RPMI8226 (cell line): ENCODE results near the gene PSMD1.

Experiments used
- DNase-seq: peaks from one replicate; pipeline ENCODE4 v3.0.0-alpha.2; 2015

PSMD1 gene

GRCh38 chr2:231218366-231218765 lies 161.7 kb downstream of the PSMD1 start:
- no peak for DNase-seq

GRCh38 chr2:231219289-231219688 lies 162.6 kb downstream of the PSMD1 start:
- no peak for DNase-seq

DNA sequence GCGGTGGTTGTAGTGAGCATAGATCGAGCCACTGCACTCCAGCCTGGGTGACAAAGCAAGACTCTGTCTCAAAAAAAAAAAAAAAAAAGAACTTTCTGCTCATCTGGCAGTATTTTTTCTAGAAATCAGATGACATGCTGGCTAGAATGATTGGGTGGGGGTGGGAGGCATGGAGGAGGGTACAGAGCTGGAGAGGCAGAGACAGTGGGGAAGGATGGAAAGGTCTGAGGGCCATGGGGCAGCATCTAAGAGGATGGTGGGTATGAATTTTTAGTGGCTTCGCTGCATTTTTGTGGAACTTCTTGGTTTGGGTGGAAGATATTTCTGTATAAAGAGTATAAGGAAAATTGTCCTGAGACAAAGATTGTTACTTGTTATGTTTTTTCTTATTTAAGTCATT lies 165.1 kb downstream of the PSMD1 start:
- DNase-seq = no peak
